WTC11 (cell line): ENCODE measurements around the gene CNTNAP2. TPM values are rescaled to one million over a fixed set of nuclear protein-coding genes. Genes with fewer than 3 reads are reported as not detected.

ENCODE experiments used
- ATAC-seq: fragments of 200-7000 bp; cut with Tn5 transposase; 2 replicates; pipeline ENCODE4 v1.10.0; 2021; ENCODE audit warnings: mild to moderate bottlenecking, moderate library complexity
- CTCF ChIA-PET: fragments of 300-600 bp; sonication (Branson Sonifier 250); formaldehyde crosslinking; loops from one replicate; lab custom pipeline; 2021; ENCODE audit warnings: antibody characterized with exemption; lab: Charles Lee
- POLR2A ChIA-PET: fragments of 350-600 bp; sonication (Branson Sonifier 250); formaldehyde crosslinking; loops from one replicate; lab custom pipeline; 2021; ENCODE audit warnings: antibody characterized with exemption; lab: Charles Lee
- DNase-seq: peaks from one replicate; pipeline ENCODE4 v3.0.0; 2021; ENCODE audit warnings: low spot score
- H3K27ac Mint-ChIP-seq: 2 replicates; pipeline ENCODE4 v1.8.0; 2021; ENCODE audit warnings: mixed read lengths
- H3K27me3 Mint-ChIP-seq: 2 replicates; pipeline ENCODE4 v1.8.0; 2021; ENCODE audit warnings: low read depth, mild to moderate bottlenecking, moderate library complexity, mixed read lengths
- H3K36me3 Mint-ChIP-seq: 2 replicates; pipeline ENCODE4 v1.8.0; 2021; ENCODE audit warnings: mixed read lengths
- H3K4me1 Mint-ChIP-seq: 2 replicates; pipeline ENCODE4 v1.8.0; 2022; ENCODE audit warnings: mixed read lengths
- H3K4me3 Mint-ChIP-seq: 2 replicates; pipeline ENCODE4 v1.8.0; 2021; ENCODE audit warnings: mild to moderate bottlenecking, moderate library complexity, mixed read lengths
- H3K9me3 Mint-ChIP-seq: 2 replicates; pipeline ENCODE4 v1.8.0; 2021; ENCODE audit warnings: mixed read lengths
- CDX4 ChIP-seq: fragments of 250-450 bp; sonication (Bioruptor Pico); IDR thresholded peaks from 2 replicates; pipeline ENCODE4 v1.9.0; 2021; ENCODE audit warnings: moderate library complexity, mild to moderate bottlenecking, inconsistent platforms, borderline replicate concordance
- ESRRA ChIP-seq: sonication (generic); formaldehyde crosslinking; IDR thresholded peaks from 2 replicates; pipeline ENCODE4 v1.8.1; 2022; ENCODE audit warnings: mild to moderate bottlenecking, missing genetic modification reagents, borderline replicate concordance
- GTF2I ChIP-seq: fragments of 250-450 bp; sonication (Bioruptor Pico); conservative IDR thresholded peaks from 2 replicates; pipeline ENCODE4 v1.4.0; 2021; ENCODE audit warnings: mild to moderate bottlenecking
- HMGXB4 ChIP-seq: sonication (generic); formaldehyde crosslinking; IDR thresholded peaks from 2 replicates; pipeline ENCODE4 v1.8.1; 2023; ENCODE audit warnings: mild to moderate bottlenecking, moderate library complexity, missing genetic modification reagents
- IRF2 ChIP-seq: sonication (generic); formaldehyde crosslinking; IDR thresholded peaks from 2 replicates; pipeline ENCODE4 v1.8.0; 2022; ENCODE audit warnings: low read depth, missing genetic modification reagents, borderline replicate concordance
- MAX ChIP-seq: sonication (generic); formaldehyde crosslinking; IDR thresholded peaks from 2 replicates; pipeline ENCODE4 v1.8.0; 2022; ENCODE audit warnings: mild to moderate bottlenecking, missing genetic modification reagents
- MLX ChIP-seq: sonication (generic); formaldehyde crosslinking; IDR thresholded peaks from 2 replicates; pipeline ENCODE4 v1.8.1; 2023; ENCODE audit warnings: mild to moderate bottlenecking, missing genetic modification reagents, moderate library complexity
- NFATC4 ChIP-seq: fragments of 250-450 bp; sonication (Bioruptor Pico); IDR thresholded peaks from 2 replicates; pipeline ENCODE4 v1.9.0; 2021; ENCODE audit warnings: mild to moderate bottlenecking
- NFYB ChIP-seq: sonication (generic); formaldehyde crosslinking; conservative IDR thresholded peaks from 2 replicates; pipeline ENCODE4 v1.8.0; 2022; ENCODE audit warnings: low read depth, missing genetic modification reagents
- NR3C1 ChIP-seq: sonication (generic); formaldehyde crosslinking; conservative IDR thresholded peaks from 2 replicates; pipeline ENCODE4 v1.8.1; 2023; ENCODE audit warnings: low read depth, mild to moderate bottlenecking, missing genetic modification reagents
- RELA ChIP-seq: sonication (generic); formaldehyde crosslinking; IDR thresholded peaks from 2 replicates; pipeline ENCODE4 v1.8.1; 2022; ENCODE audit warnings: missing genetic modification reagents, mild to moderate bottlenecking, borderline replicate concordance
- RORB ChIP-seq: fragments of 250-450 bp; sonication (Bioruptor Pico); IDR thresholded peaks from 2 replicates; pipeline ENCODE4 v1.9.0; 2021; ENCODE audit warnings: mild to moderate bottlenecking
- SOX15 ChIP-seq: fragments of 250-450 bp; sonication (Bioruptor Pico); IDR thresholded peaks from 2 replicates; pipeline ENCODE4 v1.9.0; 2021; ENCODE audit warnings: mild to moderate bottlenecking
- SP1 ChIP-seq: sonication (generic); formaldehyde crosslinking; conservative IDR thresholded peaks from 2 replicates; pipeline ENCODE4 v1.8.1; 2022; ENCODE audit warnings: missing genetic modification reagents
- ZBTB21 ChIP-seq: sonication (generic); formaldehyde crosslinking; IDR thresholded peaks from 2 replicates; pipeline ENCODE4 v1.8.1; 2023; ENCODE audit warnings: mild to moderate bottlenecking, missing genetic modification reagents, borderline replicate concordance
- ZNF671 ChIP-seq: fragments of 250-450 bp; sonication (Bioruptor Pico); IDR thresholded peaks from 2 replicates; pipeline ENCODE4 v1.8.0; 2021; ENCODE audit warnings: mild to moderate bottlenecking
- total RNA-seq: library from RNA; stranded (reverse); gene quantifications from 3 replicates; pipeline ENCODE4 v1.2.3, GENCODE V29; 2021
- TF ChIP-seq, protein P1 (sequence below): sonication (generic); formaldehyde crosslinking; IDR thresholded peaks from 2 replicates; pipeline ENCODE4 v1.8.0; 2023; ENCODE audit warnings: missing genetic modification reagents
- TF ChIP-seq, protein P2 (sequence below): fragments of 250-450 bp; sonication (Bioruptor Pico); IDR thresholded peaks from 2 replicates; pipeline ENCODE4 v1.9.0; 2021; ENCODE audit warnings: mild to moderate bottlenecking, borderline replicate concordance
- TF ChIP-seq, protein P3 (sequence below): sonication (generic); formaldehyde crosslinking; IDR thresholded peaks from 2 replicates; pipeline ENCODE4 v1.8.0; 2022; ENCODE audit warnings: mild to moderate bottlenecking, missing genetic modification reagents

Gene CNTNAP2
- total RNA-seq, 1 experiment from 2014 or later: 63.8 TPM

- DNase-seq (no peak), ATAC-seq (no peak)
- Mint-ChIP-seq H3K4me1 (no peaks in the 10 kb centered on the region), H3K27me3 (no peaks in the 10 kb centered on the region), H3K27ac (no peak overlapping the region), H3K9me3 (no peaks in the 10 kb centered on the region), H3K4me3 (no peak overlapping the region), H3K36me3 (no peaks in the 10 kb centered on the region)
- POLR2A ChIA-PET: no interaction called here
- CTCF ChIA-PET: no interaction called here
- TF ChIP-seq MLX (no peak), ZBTB21 (CRISPR knock-in tag) (no peak), CDX4 (no peak), NFATC4 (CRISPR knock-in tag) (no peak), MAX (no peak), RELA (CRISPR knock-in tag) (no peak), GTF2I (CRISPR knock-in tag) (no peak), HMGXB4 (CRISPR knock-in tag) (no peak), ZNF671 (CRISPR knock-in tag) (no peak), IRF2 (CRISPR knock-in tag) (no peak), RORB (CRISPR knock-in tag) (no peak), ESRRA (CRISPR knock-in tag) (no peak), NFYB (CRISPR knock-in tag) (no peak), SOX15 (CRISPR knock-in tag) (no peak), NR3C1 (CRISPR knock-in tag) (no peak), SP1 (CRISPR knock-in tag) (no peak)
- TF ChIP-seq, protein P1, sequence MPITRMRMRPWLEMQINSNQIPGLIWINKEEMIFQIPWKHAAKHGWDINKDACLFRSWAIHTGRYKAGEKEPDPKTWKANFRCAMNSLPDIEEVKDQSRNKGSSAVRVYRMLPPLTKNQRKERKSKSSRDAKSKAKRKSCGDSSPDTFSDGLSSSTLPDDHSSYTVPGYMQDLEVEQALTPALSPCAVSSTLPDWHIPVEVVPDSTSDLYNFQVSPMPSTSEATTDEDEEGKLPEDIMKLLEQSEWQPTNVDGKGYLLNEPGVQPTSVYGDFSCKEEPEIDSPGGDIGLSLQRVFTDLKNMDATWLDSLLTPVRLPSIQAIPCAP (CRISPR knock-in tag): no peak
- TF ChIP-seq, protein P2, sequence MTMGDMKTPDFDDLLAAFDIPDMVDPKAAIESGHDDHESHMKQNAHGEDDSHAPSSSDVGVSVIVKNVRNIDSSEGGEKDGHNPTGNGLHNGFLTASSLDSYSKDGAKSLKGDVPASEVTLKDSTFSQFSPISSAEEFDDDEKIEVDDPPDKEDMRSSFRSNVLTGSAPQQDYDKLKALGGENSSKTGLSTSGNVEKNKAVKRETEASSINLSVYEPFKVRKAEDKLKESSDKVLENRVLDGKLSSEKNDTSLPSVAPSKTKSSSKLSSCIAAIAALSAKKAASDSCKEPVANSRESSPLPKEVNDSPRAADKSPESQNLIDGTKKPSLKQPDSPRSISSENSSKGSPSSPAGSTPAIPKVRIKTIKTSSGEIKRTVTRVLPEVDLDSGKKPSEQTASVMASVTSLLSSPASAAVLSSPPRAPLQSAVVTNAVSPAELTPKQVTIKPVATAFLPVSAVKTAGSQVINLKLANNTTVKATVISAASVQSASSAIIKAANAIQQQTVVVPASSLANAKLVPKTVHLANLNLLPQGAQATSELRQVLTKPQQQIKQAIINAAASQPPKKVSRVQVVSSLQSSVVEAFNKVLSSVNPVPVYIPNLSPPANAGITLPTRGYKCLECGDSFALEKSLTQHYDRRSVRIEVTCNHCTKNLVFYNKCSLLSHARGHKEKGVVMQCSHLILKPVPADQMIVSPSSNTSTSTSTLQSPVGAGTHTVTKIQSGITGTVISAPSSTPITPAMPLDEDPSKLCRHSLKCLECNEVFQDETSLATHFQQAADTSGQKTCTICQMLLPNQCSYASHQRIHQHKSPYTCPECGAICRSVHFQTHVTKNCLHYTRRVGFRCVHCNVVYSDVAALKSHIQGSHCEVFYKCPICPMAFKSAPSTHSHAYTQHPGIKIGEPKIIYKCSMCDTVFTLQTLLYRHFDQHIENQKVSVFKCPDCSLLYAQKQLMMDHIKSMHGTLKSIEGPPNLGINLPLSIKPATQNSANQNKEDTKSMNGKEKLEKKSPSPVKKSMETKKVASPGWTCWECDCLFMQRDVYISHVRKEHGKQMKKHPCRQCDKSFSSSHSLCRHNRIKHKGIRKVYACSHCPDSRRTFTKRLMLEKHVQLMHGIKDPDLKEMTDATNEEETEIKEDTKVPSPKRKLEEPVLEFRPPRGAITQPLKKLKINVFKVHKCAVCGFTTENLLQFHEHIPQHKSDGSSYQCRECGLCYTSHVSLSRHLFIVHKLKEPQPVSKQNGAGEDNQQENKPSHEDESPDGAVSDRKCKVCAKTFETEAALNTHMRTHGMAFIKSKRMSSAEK (CRISPR knock-in tag): no peak
- TF ChIP-seq, protein P3, sequence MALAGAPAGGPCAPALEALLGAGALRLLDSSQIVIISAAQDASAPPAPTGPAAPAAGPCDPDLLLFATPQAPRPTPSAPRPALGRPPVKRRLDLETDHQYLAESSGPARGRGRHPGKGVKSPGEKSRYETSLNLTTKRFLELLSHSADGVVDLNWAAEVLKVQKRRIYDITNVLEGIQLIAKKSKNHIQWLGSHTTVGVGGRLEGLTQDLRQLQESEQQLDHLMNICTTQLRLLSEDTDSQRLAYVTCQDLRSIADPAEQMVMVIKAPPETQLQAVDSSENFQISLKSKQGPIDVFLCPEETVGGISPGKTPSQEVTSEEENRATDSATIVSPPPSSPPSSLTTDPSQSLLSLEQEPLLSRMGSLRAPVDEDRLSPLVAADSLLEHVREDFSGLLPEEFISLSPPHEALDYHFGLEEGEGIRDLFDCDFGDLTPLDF: no peak
Measured at GRCh38 chr7:146084086-146084485, 32.5 kb upstream of the CNTNAP2 start.
